Activated CD4-positive, alpha-beta T cell treated with anti-CD3 and anti-CD28 coated beads, Interleukin-2, amount 10 ng/mL, durations not matched to agents 24 days and 14 days (primary cell): ENCODE results near the gene PRKCE. TPM values are rescaled to one million over a fixed set of nuclear protein-coding genes. Genes with fewer than 3 reads are reported as not detected.

Experiments
- DNase-seq: peaks from one replicate; pipeline ENCODE4 v3.0.0; 2022
- H3K27ac Mint-ChIP-seq: one replicate; pipeline ENCODE4 v1.8.0; 2022; ENCODE audit warnings: mild to moderate bottlenecking, mixed read lengths
- H3K27me3 Mint-ChIP-seq: one replicate; pipeline ENCODE4 v1.8.0; 2022; ENCODE audit warnings: mixed read lengths
- H3K36me3 Mint-ChIP-seq: one replicate; pipeline ENCODE4 v1.8.0; 2022; ENCODE audit warnings: low read depth, mild to moderate bottlenecking, mixed read lengths
- H3K4me1 Mint-ChIP-seq: one replicate; pipeline ENCODE4 v1.8.0; 2021; ENCODE audit warnings: mixed read lengths
- H3K4me3 Mint-ChIP-seq: one replicate; pipeline ENCODE4 v1.8.0; 2022; ENCODE audit warnings: mild to moderate bottlenecking, moderate library complexity, mixed read lengths
- H3K9me3 Mint-ChIP-seq: one replicate; pipeline ENCODE4 v1.8.0; 2021; ENCODE audit warnings: mixed read lengths
- intact Hi-C: fragments of 100-400 bp; cut with micrococcal nuclease; formaldehyde crosslinking; loops from one replicate; pipeline ENCODE4 v1.15.1; 2023
- total RNA-seq: library from RNA; stranded (reverse); gene quantifications from 2 replicates; pipeline ENCODE4 v1.2.3, GENCODE V29; 2022

Gene PRKCE
- total RNA-seq, 1 donor from 2014 or later, result 13.5 TPM

GRCh38 chr2:45643543-45644542, 7.6 kb upstream of the PRKCE start:
- Mint-ChIP-seq H3K4me1 (peaks cover 12% of the 10 kb centered on the region), H3K36me3 (no peaks in the 10 kb centered on the region), H3K27ac (no peak overlapping the region), H3K4me3 (peak overlapping the region; percentile 76), H3K27me3 (peaks cover 36% of the 10 kb centered on the region), H3K9me3 (no peaks in the 10 kb centered on the region)
- DNase-seq, result peak; percentile 93
- intact Hi-C loops, result loop anchor here (1.0 to 10.0 kb wide), 5 partner anchors 77 to 348 kb away; no protein-coding TSS in a partner anchor

- intact Hi-C loops, result loop anchor here (10.0 kb wide), 1 partner anchor 199 kb away; no protein-coding TSS in a partner anchor
- Mint-ChIP-seq H3K4me1 (peaks cover 18% of the 10 kb centered on the region), H3K27me3 (peaks cover 31% of the 10 kb centered on the region), H3K36me3 (peaks cover 2% of the 10 kb centered on the region), H3K27ac (no peak overlapping the region), H3K4me3 (no peak overlapping the region), H3K9me3 (no peaks in the 10 kb centered on the region)
- DNase-seq, result no peak
Observed at GRCh38 chr2:45646289-45646688, 5.2 kb upstream of the PRKCE start.

- Mint-ChIP-seq H3K4me1 (peaks cover 23% of the 10 kb centered on the region), H3K27ac (no peak overlapping the region), H3K4me3 (no peak overlapping the region), H3K36me3 (peaks cover 2% of the 10 kb centered on the region), H3K27me3 (peaks cover 26% of the 10 kb centered on the region), H3K9me3 (no peaks in the 10 kb centered on the region)
- DNase-seq, result no peak
- intact Hi-C loops, result loop anchor here (10.0 kb wide), 1 partner anchor 197 kb away; no protein-coding TSS in a partner anchor
Observed at GRCh38 chr2:45647356-45647755, 4.1 kb upstream of the PRKCE start.

- no peak for DNase-seq
- Mint-ChIP-seq H3K27me3 (peaks cover 27% of the 10 kb centered on the region), H3K9me3 (no peaks in the 10 kb centered on the region), H3K4me3 (no peak overlapping the region), H3K4me1 (peaks cover 30% of the 10 kb centered on the region), H3K27ac (no peak overlapping the region), H3K36me3 (peaks cover 2% of the 10 kb centered on the region)
- intact Hi-C loops, result loop anchor here (10.0 kb wide), 1 partner anchor 197 kb away; no protein-coding TSS in a partner anchor
Observed at GRCh38 chr2:45647986-45648520, 3.4 kb upstream of the PRKCE start.

GRCh38 chr2:45648636-45649035, 2.8 kb upstream of the PRKCE start:
- intact Hi-C loops, result loop anchor here (10.0 kb wide), 1 partner anchor 196 kb away; no protein-coding TSS in a partner anchor
- Mint-ChIP-seq H3K27ac (no peak overlapping the region), H3K4me3 (no peak overlapping the region), H3K36me3 (peaks cover 2% of the 10 kb centered on the region), H3K9me3 (no peaks in the 10 kb centered on the region), H3K27me3 (peaks cover 25% of the 10 kb centered on the region), H3K4me1 (peaks cover 27% of the 10 kb centered on the region)
- no peak for DNase-seq

- DNase-seq, result no peak
- Mint-ChIP-seq H3K4me3 (peak overlapping the region; percentile 100), H3K27ac (peak overlapping the region; percentile 72), H3K27me3 (peaks cover 19% of the 10 kb centered on the region), H3K4me1 (peaks cover 28% of the 10 kb centered on the region), H3K36me3 (peaks cover 2% of the 10 kb centered on the region), H3K9me3 (no peaks in the 10 kb centered on the region)
- intact Hi-C loops, result loop anchor here (10.0 kb wide), 1 partner anchor 195 kb away; no protein-coding TSS in a partner anchor
Observed at GRCh38 chr2:45649462-45649857, 2.0 kb upstream of the PRKCE start.

- Mint-ChIP-seq H3K9me3 (no peaks in the 10 kb centered on the region), H3K4me1 (peaks cover 28% of the 10 kb centered on the region), H3K27me3 (peaks cover 19% of the 10 kb centered on the region), H3K27ac (peak overlapping the region; percentile 87), H3K4me3 (peak overlapping the region; percentile 100), H3K36me3 (peaks cover 2% of the 10 kb centered on the region)
- peak; percentile 83 for DNase-seq
- intact Hi-C loops, result loop anchor here (1.0 to 10.0 kb wide), 3 partner anchors 39 to 195 kb away; partner anchors contain the start of gene SRBD1
Observed at GRCh38 chr2:45649858-45650811, 1.3 kb upstream of the PRKCE start.

GRCh38 chr2:45650851-45651414, 542 bp upstream of the PRKCE start:
- Mint-ChIP-seq H3K27me3 (peaks cover 15% of the 10 kb centered on the region), H3K36me3 (peaks cover 2% of the 10 kb centered on the region), H3K9me3 (no peaks in the 10 kb centered on the region), H3K4me3 (peak overlapping the region; percentile 100), H3K4me1 (peaks cover 28% of the 10 kb centered on the region), H3K27ac (peak overlapping the region; percentile 100)
- DNase-seq, result peak; percentile 98
- intact Hi-C loops, result loop anchor here (1.0 to 2.0 kb wide), 2 partner anchors 40 to 83 kb away; partner anchors contain the start of gene SRBD1

- H3K9me3 Mint-ChIP-seq, result no peaks in the 10 kb centered on the region
Observed at GRCh38 chr2:45652090-45653031, 886 bp downstream of the PRKCE start.

GRCh38 chr2:45653122-45653913, 1.8 kb downstream of the PRKCE start:
- H3K4me1 Mint-ChIP-seq, result peaks cover 27% of the 10 kb centered on the region
- no peaks in the 10 kb centered on the region for H3K9me3 Mint-ChIP-seq
- H3K27ac Mint-ChIP-seq, result no peak overlapping the region
- peaks cover 2% of the 10 kb centered on the region for H3K36me3 Mint-ChIP-seq
- peak overlapping the region; percentile 81 for H3K4me3 Mint-ChIP-seq
- intact Hi-C loops, result no loop called here
- no peak for DNase-seq
- H3K27me3 Mint-ChIP-seq, result peaks cover 13% of the 10 kb centered on the region

More at GRCh38 chr2:45652090-45653031, 886 bp downstream of the PRKCE start:
- peak overlapping the region; percentile 81 for H3K4me3 Mint-ChIP-seq
- peaks cover 28% of the 10 kb centered on the region for H3K4me1 Mint-ChIP-seq
- peaks cover 2% of the 10 kb centered on the region for H3K36me3 Mint-ChIP-seq
- intact Hi-C loops, result no loop called here
- peak overlapping the region; percentile 75 for H3K27ac Mint-ChIP-seq
- H3K27me3 Mint-ChIP-seq, result peaks cover 13% of the 10 kb centered on the region
- DNase-seq, result peak; percentile 79

- Mint-ChIP-seq H3K36me3 (peaks cover 2% of the 10 kb centered on the region), H3K4me1 (peaks cover 25% of the 10 kb centered on the region)
- intact Hi-C loops, result no loop called here
Observed at GRCh38 chr2:45654250-45654649, 2.8 kb downstream of the PRKCE start.

More at GRCh38 chr2:45654250-45654649, 2.8 kb downstream of the PRKCE start:
- no peaks in the 10 kb centered on the region for H3K9me3 Mint-ChIP-seq
- H3K4me3 Mint-ChIP-seq, result peak overlapping the region; percentile 0
- no peak for DNase-seq
- H3K27ac Mint-ChIP-seq, result no peak overlapping the region
- H3K27me3 Mint-ChIP-seq, result peaks cover 12% of the 10 kb centered on the region
